NCI-H69 (cell line): ENCODE results near the gene SH3BP4.

Experiments used
- DNase-seq: peaks from one replicate; lab custom pipeline; 2025; lab: John Stamatoyannopoulos, UW

The SH3BP4 gene

DNA sequence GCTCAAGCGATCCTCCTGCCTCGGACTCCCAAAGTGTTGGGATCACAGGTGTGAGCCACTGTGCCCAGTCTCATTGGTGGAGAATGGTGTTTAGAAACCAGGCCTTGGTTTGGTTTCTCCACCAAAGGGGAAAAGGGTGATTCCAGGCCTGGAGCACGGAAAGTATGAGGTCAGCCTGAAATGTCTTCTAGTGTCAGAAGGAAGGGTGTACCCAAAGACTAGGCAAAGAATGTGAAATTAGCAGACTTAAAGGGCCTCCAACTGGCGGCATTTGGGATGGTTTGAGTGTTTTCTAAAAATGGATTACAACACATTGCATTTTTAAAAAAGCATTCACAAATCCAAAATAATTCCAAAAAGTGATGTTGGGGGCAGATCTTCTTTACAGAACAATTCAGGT is 139.6 kb downstream of the SH3BP4 start:
- no peak for DNase-seq

DNA sequence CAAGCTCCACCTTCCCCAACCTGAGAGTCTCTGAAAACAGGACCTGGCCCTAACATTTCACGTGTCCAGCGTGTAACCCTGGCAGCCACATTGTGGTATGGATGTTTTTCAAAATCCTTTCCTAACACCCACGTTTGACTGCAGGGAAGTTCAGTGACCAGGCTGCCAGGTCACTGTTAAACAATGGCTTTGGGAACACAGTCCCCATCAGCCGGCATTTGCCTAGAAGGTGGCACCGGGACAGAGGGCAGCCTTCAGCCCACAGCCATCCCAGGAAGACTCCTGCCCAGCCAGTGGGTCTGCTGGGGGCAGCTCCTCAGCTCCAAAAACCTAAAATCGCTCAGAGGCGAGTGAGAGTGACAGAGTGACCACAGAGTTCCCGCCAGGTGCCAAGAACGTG is 140.2 kb downstream of the SH3BP4 start:
- DNase-seq = no peak

DNA sequence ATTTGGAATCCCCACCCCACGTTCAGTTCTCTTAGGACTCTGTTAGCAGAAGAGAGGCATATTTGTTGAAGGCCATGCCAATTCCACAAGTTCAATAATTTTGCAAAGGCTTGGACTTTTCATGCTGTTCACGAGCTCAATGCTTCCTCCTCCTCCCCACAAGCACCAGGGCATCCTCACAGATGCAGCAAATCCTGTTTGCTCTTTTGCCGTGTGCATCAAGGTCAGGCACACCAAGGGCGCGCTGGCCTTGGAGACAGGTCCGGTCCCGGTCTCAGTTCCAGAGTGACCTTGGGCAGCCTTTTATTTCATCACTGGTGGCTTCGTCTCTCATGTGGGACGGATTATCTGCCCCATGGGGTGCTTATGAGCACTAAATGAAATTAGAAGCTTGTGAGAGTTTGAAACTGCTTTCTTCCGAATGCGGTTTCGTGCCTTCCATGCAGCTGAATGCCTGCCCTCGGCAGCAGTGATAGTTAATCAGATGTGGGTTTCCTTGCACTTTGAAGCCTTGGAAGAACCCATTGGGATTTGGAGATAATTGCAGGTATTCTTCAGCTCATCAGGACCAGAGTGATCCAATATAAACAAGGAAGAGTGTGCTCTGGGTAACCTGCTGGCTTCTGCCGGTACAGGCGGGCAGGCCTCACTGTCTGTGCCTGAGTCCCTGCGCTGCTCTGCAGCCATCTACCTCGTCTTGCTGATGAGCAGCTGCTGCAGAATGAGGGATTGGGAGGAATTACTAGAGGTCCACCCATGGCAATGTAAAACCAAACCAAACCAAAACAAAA is 140.8 kb downstream of the SH3BP4 start:
- DNase-seq = peak; percentile 10

DNA sequence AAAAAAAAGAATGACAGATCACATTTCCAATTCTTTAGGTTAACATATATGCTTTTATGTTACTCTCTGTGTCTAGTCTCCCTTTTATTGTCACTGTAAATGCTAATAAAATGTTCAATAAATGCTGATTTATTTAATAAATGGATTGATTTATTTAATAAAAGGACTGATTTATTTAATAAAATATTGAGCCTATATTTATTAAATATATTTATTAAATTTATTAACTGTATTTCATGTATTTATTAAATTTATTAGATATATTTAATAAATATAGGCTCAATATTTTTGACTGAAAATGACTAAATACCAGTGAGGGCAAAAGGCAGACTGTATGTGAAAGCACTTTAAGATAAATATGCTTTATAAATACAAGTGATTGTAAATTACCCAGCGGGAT is 142.6 kb downstream of the SH3BP4 start:
- no peak for DNase-seq

DNA sequence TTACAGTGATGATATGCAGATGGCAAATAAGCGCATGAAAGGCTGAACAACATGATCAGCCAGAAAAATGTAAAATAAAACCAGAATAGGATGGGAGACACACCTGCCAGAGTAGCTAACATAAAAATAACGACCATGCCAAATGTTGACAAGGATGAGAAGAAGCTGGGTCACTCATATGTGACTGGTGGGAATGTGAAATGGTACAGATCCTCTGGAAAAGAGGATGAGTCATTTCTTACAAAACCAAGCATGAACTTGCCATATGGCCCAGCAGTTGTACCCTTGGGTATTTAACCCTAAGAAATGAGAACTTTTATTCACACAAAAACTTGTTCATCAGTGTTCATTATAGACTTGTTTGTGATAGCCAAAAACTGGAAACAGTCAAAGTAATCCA is 143.8 kb downstream of the SH3BP4 start:
- no peak for DNase-seq

DNA sequence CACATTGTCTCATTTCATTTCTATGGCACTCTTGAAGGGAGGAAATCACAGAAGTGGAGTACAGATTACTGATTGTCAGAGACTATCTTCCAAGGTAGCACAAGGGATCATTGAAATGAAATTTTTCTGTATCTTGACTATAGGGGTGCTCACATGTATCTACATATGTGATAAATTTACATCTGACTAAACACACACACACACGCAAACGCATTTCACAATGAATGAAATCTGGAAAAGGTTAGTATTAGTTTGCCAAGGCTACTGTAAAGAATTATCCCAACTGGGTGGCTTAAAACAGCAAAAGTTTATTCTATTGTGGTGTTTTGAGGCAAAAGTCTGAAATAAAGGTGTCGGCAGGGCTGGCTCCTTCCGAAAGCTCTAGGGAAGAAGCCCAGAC is 144.6 kb downstream of the SH3BP4 start:
- no peak for DNase-seq

DNA sequence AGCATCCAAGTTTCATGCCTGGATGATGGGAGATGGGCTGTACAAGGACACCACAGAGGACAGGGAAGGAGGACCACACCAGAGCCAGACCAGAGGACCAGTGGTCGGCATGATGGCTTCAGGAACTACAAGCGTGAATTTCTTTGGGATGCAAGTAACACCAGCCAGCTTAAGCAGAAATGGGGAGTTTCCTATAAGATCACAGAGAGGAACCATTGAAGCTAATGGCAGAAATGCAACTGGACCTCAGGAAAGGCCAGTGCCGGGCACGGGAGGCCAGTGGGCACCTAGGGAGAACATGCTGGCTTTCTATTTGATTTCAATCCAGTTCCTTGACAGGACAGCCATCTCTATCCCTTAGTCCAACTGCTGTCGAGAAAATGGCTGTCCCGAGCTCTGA is 145.4 kb downstream of the SH3BP4 start:
- DNase-seq = no peak

DNA sequence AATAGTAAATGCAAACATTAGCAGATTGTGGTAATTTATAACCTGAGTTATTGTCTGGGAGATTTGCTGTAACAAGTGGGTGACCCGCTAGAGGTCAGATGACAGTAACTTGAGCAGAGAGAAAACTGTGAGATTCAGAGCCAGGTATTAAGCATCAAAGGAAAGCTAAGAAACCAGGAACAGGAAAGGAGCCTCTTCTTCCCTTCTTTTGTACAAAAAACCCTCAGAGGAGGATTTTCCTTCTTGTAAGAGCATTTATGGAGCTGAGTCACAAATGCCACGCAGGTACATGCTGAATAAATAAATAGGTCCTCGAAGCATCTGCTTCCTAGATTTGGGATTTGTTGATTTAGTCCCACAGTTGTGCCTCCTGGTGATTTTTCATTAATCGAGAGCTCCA is 146.5 kb downstream of the SH3BP4 start:
- DNase-seq = peak; percentile 73

DNA sequence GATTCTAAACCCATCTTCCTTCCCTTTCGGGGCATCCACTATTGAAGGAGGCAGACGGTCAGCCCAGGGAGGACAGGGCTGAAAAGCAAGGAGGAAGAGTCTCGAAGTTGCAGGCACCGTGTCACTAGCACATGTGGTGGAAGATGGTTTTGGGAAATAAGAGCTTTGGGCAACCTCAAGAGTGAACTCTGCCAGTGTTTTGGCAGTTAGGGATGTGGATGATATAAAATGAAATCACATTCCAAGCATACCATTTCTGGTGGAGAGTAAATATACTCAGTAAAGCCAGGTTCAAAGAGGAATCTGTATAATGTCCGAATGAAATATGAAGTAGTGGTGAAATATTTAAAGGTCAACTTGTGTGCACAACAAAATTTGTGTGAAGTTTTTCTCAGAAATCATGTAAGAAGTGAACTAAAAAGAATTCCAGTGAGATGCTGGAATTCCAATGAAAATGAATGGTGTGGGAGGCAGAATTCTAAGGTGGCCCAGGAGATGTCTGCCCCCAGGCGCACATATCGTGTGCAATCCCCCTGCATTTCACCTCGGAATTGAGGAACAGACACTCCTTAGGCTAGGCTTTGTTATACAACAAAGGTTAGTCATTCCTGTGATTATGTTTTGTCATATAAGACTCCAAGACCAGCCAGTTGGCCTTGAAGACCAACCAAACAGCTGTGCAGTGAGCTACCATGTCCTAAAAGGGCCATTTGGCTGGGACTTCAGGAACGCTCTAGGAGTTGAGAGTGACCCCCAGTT is 147.1 kb downstream of the SH3BP4 start:
- no peak for DNase-seq

DNA sequence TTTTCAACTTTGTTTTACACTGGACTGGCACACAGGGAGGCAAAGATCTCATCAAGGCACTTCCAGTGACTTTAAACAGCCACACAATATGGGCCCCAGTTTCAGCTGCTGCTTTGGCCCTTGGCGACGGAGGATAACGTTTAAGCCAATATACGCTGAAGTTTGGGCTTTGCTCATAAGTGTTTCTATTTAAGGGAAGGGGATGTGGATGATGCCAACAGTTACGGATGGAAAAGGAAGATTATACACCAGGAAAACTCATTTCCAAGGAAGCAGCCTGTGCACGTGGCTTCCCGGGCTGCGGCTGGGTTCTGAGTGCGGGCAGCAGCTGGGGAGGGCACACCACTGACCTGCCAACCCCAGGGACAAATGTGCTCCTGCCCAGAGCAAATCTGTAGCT is 151.1 kb downstream of the SH3BP4 start:
- no peak for DNase-seq
